IMR-90 (cell line): Measurements from ENCODE around the gene RAP2B. TPM values are rescaled to one million over a fixed set of nuclear protein-coding genes. Genes with fewer than 3 reads are reported as not detected.

Experiments used
- ATAC-seq: fragments of 200-7000 bp; cut with Tn5 transposase; 2 replicates; pipeline ENCODE4 v1.9.1; 2020; ENCODE audit warnings: low read depth, mild to moderate bottlenecking, moderate library complexity
- BruUV-seq: library from RNA; stranded (reverse); fragments of 400-500 nt; replicated peaks from 2 replicates; lab custom pipeline; 2021; lab: Mats Ljungman, UMichigan
- CTCF ChIA-PET: fragments of 300-600 bp; formaldehyde crosslinking; extraction: SDS; loops from one replicate; lab custom pipeline; 2021; ENCODE audit warnings: antibody characterized with exemption; lab: Yijun Ruan, JAX
- POLR2A ChIA-PET: fragments of 300-600 bp; sonication (Branson Sonifier 250); formaldehyde crosslinking; loops from one replicate; lab custom pipeline; 2022; ENCODE audit warnings: antibody characterized with exemption; ENCODE audit not compliant: unreplicated experiment; lab: Charles Lee
- DNase-seq: peaks from one replicate; pipeline ENCODE4 v3.0.0; 2013
- H2AFZ ChIP-seq: replicated peaks from 2 replicates; pipeline ENCODE3; 2013; ENCODE audit warnings: low read length, mild to moderate bottlenecking; ENCODE audit not compliant: poor library complexity
- H2AK5ac ChIP-seq: 2 replicates; pipeline ENCODE4 v1.6.1; 2013; ENCODE audit warnings: low read depth, low read length, inconsistent platforms
- H2AK9ac ChIP-seq: replicated peaks from 2 replicates; pipeline ENCODE3; 2013; ENCODE audit warnings: mild to moderate bottlenecking, low read depth, low read length, moderate library complexity; ENCODE audit not compliant: poor library complexity
- H2BK120ac ChIP-seq: 2 replicates; pipeline ENCODE4 v1.6.1; 2013; ENCODE audit warnings: low read depth, low read length, inconsistent platforms
- H2BK15ac ChIP-seq: 3 replicates; pipeline ENCODE4 v1.6.1; 2013; ENCODE audit warnings: low read depth, low read length, inconsistent platforms
- H2BK20ac ChIP-seq: 2 replicates; pipeline ENCODE4 v1.6.1; 2013; ENCODE audit warnings: low read depth, mild to moderate bottlenecking, inconsistent platforms, low read length, moderate library complexity
- H2BK5ac ChIP-seq: 2 replicates; pipeline ENCODE4 v1.6.1; 2013; ENCODE audit warnings: mild to moderate bottlenecking, low read depth, low read length, inconsistent platforms; ENCODE audit not compliant: poor library complexity, severe bottlenecking
- H3K14ac ChIP-seq: replicated peaks from 2 replicates; pipeline ENCODE4 v1.6.1; 2013; ENCODE audit warnings: low read depth, low read length, inconsistent platforms
- H3K18ac ChIP-seq: 2 replicates; pipeline ENCODE4 v1.6.1; 2013; ENCODE audit warnings: low read depth, low read length, control low read depth
- H3K23ac ChIP-seq: 2 replicates; pipeline ENCODE4 v1.6.1; 2013; ENCODE audit warnings: low read depth, low read length, inconsistent platforms
- H3K27ac ChIP-seq: 2 replicates; pipeline ENCODE4 v1.5.1; 2013; ENCODE audit warnings: mild to moderate bottlenecking, control low read depth, low read length; ENCODE audit not compliant: insufficient read depth
- H3K27me3 ChIP-seq: 2 replicates; pipeline ENCODE4 v1.6.1; 2013; ENCODE audit warnings: low read length; ENCODE audit not compliant: control insufficient read depth, insufficient read depth
- H3K36me3 ChIP-seq: 2 replicates; pipeline ENCODE4 v1.6.1; 2013; ENCODE audit warnings: low read length, mixed read lengths; ENCODE audit not compliant: control insufficient read depth, insufficient read depth
- H3K4ac ChIP-seq: 2 replicates; pipeline ENCODE4 v1.6.1; 2013; ENCODE audit warnings: low read depth, low read length, inconsistent platforms
- H3K4me1 ChIP-seq: 2 replicates; pipeline ENCODE4 v1.6.1; 2013; ENCODE audit warnings: low read length, mixed read lengths; ENCODE audit not compliant: control insufficient read depth, insufficient read depth
- H3K4me2 ChIP-seq: 2 replicates; pipeline ENCODE4 v1.6.1; 2013; ENCODE audit warnings: low read depth, mild to moderate bottlenecking, control low read depth, low read length, moderate library complexity
- H3K4me3 ChIP-seq: 2 replicates; pipeline ENCODE4 v1.5.1; 2013; ENCODE audit warnings: low read depth, mild to moderate bottlenecking, control low read depth, low read length, moderate library complexity; ENCODE audit not compliant: insufficient read depth
- H3K56ac ChIP-seq: 2 replicates; pipeline ENCODE4 v1.6.1; 2013; ENCODE audit warnings: low read length, inconsistent platforms; ENCODE audit not compliant: insufficient read depth; ENCODE audit errors: extremely low read depth
- H3K79me1 ChIP-seq, 2 experiments: 2 replicates each; pipeline ENCODE4 v1.6.1; 2013; ENCODE audit warnings: low read length in 2 of 2, inconsistent platforms in 1 of 2, low read depth in 1 of 2
- H3K9ac ChIP-seq: 2 replicates; pipeline ENCODE4 v1.6.1; 2013; ENCODE audit warnings: low read depth, low read length, control low read depth
- H3K9me1 ChIP-seq: 2 replicates; pipeline ENCODE4 v1.6.1; 2013; ENCODE audit warnings: low read length, inconsistent platforms; ENCODE audit not compliant: insufficient read depth
- H3K9me3 ChIP-seq: 2 replicates; pipeline ENCODE4 v1.6.1; 2013; ENCODE audit warnings: low read length; ENCODE audit not compliant: control insufficient read depth, insufficient read depth
- H4K20me1 ChIP-seq: 2 replicates; pipeline ENCODE4 v1.6.1; 2013; ENCODE audit warnings: low read length, inconsistent platforms; ENCODE audit not compliant: insufficient read depth
- H4K5ac ChIP-seq: 2 replicates; pipeline ENCODE4 v1.6.1; 2013; ENCODE audit warnings: mild to moderate bottlenecking, low read depth, low read length, control low read depth
- H4K8ac ChIP-seq, 2 experiments: 2 replicates each; pipeline ENCODE4 v1.6.1; 2013; ENCODE audit warnings: low read depth in 2 of 2, low read length in 2 of 2, control low read depth in 1 of 2, inconsistent platforms in 1 of 2
- H4K91ac ChIP-seq: 2 replicates; pipeline ENCODE4 v1.6.1; 2013; ENCODE audit warnings: low read depth, low read length, inconsistent platforms; ENCODE audit not compliant: insufficient read depth
- MAZ ChIP-seq: IDR thresholded peaks from 2 replicates; pipeline ENCODE4 v1.6.1; 2012; ENCODE audit warnings: low read depth, mild to moderate bottlenecking, low read length, improper control_type of control experiment, moderate library complexity, borderline replicate concordance
- POLR2A ChIP-seq: IDR thresholded peaks from 2 replicates; pipeline ENCODE4 v1.6.1; 2012; ENCODE audit warnings: mild to moderate bottlenecking, low read depth, low read length
- RFX5 ChIP-seq: IDR thresholded peaks from 2 replicates; pipeline ENCODE4 v1.8.0; 2012; ENCODE audit warnings: low read depth, mild to moderate bottlenecking, low read length, moderate library complexity
- SMC3 ChIP-seq: fragments of 150-350 bp; IDR thresholded peaks from 2 replicates; pipeline ENCODE4 v1.6.1; 2016; ENCODE audit warnings: low read depth, mild to moderate bottlenecking, antibody characterized with exemption, low read length, moderate library complexity
- WGBS, 2 experiments: methylation state at CpG; one replicate each; pipeline versions ENCODE4 v1.1.5 to v1.1.7; 2013; ENCODE audit warnings: missing lambda C conversion rate in 2 of 2; ENCODE audit not compliant: insufficient read length in 1 of 2; ENCODE audit errors: extremely low coverage in 2 of 2; 5-methylcytosine and 5-hydroxymethylcytosine counted together
- dilution Hi-C: fragments of 300-500 bp; cut with HindIII; formaldehyde crosslinking; loops from one replicate; pipeline ENCODE4 v1.14.3; 2018; ENCODE audit warnings: low sequenced_read_pairs; ENCODE audit not compliant: unreplicated experiment
- in situ Hi-C: fragments of 300-500 bp; cut with MboI; formaldehyde crosslinking; loops from 3 replicates; pipeline ENCODE4 v1.14.3; 2019; ENCODE audit warnings: low sequenced_read_pairs, inconsistent platforms, mixed read lengths
- intact Hi-C: fragments of 100-400 bp; cut with micrococcal nuclease; formaldehyde crosslinking; loops from 2 replicates; pipeline ENCODE4 v1.10.0; 2022
- polyA plus RNA-seq, 3 experiments: library from polyadenylated mRNA; depleted of rRNA; stranded (reverse); fragments of >200 nt; gene quantifications; 2 replicates each; pipeline ENCODE4 v1.2.3, GENCODE V29; 2012; ENCODE audit warnings: low replicate concordance in 1 of 3
- total RNA-seq: library from RNA; depleted of rRNA; stranded (reverse); fragments of >200 nt; gene quantifications from 2 replicates; pipeline ENCODE4 v1.2.3, GENCODE V29; 2012
- TF ChIP-seq, protein P1 (sequence below): fragments of 150-350 bp; IDR thresholded peaks from 2 replicates; pipeline ENCODE4 v1.6.1; 2017; ENCODE audit warnings: mild to moderate bottlenecking, antibody characterized with exemption, low read length, low read depth
- TF ChIP-seq, protein P2 (sequence below): fragments of 150-350 bp; IDR thresholded peaks from 2 replicates; pipeline ENCODE4 v1.6.1; 2016; ENCODE audit warnings: low read depth, mild to moderate bottlenecking, low read length, moderate library complexity, borderline replicate concordance
- TF ChIP-seq, protein P3 (sequence below): conservative IDR thresholded peaks from 2 replicates; pipeline ENCODE4 v1.5.1; 2012; ENCODE audit warnings: mild to moderate bottlenecking, low read depth, low read length, improper control_type of control experiment

The RAP2B gene
- total and polyA plus RNA-seq, 2 of the 4 experiments (the other 2 are of a cell fraction) = 6.6 to 12.4 TPM

DNA sequence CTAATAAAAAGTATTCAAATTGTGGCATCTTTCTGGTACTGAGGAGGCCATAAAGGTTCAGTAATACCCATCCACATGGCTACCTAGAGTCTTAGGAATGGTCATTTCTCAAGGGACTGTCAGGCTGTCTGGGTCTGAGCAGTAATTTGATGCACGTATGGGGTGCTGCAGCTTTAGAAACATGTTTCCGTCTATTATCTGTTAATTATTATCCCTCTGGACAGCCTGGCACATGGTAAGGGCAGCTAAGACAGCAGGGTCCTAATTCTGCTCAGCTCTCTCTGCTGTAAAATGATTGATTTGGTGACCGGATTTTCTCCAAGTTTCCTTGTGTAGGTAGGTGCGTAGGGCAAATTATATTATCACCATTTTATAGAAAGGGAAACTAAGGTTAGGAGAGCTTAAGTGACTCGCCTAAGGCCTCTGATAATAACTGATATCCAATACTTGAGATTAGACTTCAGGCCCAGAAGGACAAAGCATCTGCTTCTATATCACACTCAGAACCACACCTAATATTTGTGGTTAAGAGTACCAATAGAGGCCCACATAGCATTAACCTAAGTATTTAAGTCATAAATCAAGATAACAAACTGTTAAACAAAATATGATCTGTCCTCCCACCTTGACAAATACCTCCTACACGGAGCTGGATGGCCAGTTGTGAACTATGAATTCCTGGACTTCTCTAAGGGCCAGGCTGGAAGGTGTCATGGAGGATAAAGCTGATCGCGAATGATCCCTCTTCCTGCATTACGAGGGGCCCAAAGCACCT lies 2.9 kb upstream of the RAP2B start:
- peak overlapping the region; percentile 27 to 91; a peak in 2 of 4 replicates for H4K8ac ChIP-seq
- BruUV-seq = no TSS peak
- H3K23ac ChIP-seq = peak overlapping the region; percentile 25; the same call in 1 of the 2 replicates
- H3K14ac ChIP-seq = no peak overlapping the region
- no peak overlapping the region for H3K27ac ChIP-seq
- H2BK20ac ChIP-seq = peak overlapping the region; percentile 47
- peak overlapping the region; percentile 16; the same call in 2 of the 3 replicates for H2BK15ac ChIP-seq
- POLR2A ChIA-PET = no interaction called here
- ATAC-seq (no peak), DNase-seq (no peak)
- peak overlapping the region; percentile 88 for H4K91ac ChIP-seq
- H3K4me1 ChIP-seq = peaks cover 4% of the 10 kb centered on the region; the same call in 1 of the 2 replicates
- intact Hi-C loops (no loop called here), dilution Hi-C loops (no loop called here), in situ Hi-C loops (loop anchor here (5.0 to 25.0 kb wide), 2 partner anchors 112 to 603 kb away; no protein-coding TSS in a partner anchor)
- H3K27me3 ChIP-seq = no peaks in the 10 kb centered on the region
- H3K56ac ChIP-seq = no peak overlapping the region
- CTCF ChIA-PET = interaction anchor here (1.7 kb wide), 1 partner anchor 116 kb away, joined by 7 read pairs; no protein-coding TSS in a partner anchor
- H3K9me1 ChIP-seq = peaks cover 5% of the 10 kb centered on the region; the same call in 1 of the 2 replicates
- H2BK5ac ChIP-seq = peak overlapping the region; percentile 99
- WGBS, 2 experiments = no CpG with 5 or more reads among the region's 9 CpGs
- no peaks in the 10 kb centered on the region for H3K9me3 ChIP-seq
- peak overlapping the region; percentile 28 for H2AFZ ChIP-seq
- peak overlapping the region; percentile 33 for H2AK9ac ChIP-seq
- H3K4me3 ChIP-seq = no peak overlapping the region
- no peak overlapping the region for H3K18ac ChIP-seq
- H3K9ac ChIP-seq = no peak overlapping the region
- peaks cover 16% of the 10 kb centered on the region for H4K20me1 ChIP-seq
- H2AK5ac ChIP-seq = peak overlapping the region; percentile 52
- peak overlapping the region; percentile 96 for H3K4ac ChIP-seq
- H4K5ac ChIP-seq = peak overlapping the region; percentile 76
- H3K4me2 ChIP-seq = no peak overlapping the region
- peak overlapping the region; percentile 93 for H2BK120ac ChIP-seq
- no peaks in the 10 kb centered on the region for H3K79me1 ChIP-seq
- no peak for TF ChIP-seq POLR2A
- TF ChIP-seq, protein P1, sequence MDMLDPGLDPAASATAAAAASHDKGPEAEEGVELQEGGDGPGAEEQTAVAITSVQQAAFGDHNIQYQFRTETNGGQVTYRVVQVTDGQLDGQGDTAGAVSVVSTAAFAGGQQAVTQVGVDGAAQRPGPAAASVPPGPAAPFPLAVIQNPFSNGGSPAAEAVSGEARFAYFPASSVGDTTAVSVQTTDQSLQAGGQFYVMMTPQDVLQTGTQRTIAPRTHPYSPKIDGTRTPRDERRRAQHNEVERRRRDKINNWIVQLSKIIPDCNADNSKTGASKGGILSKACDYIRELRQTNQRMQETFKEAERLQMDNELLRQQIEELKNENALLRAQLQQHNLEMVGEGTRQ = no peak
- TF ChIP-seq SMC3 = no peak
- no peak for TF ChIP-seq RFX5
- TF ChIP-seq, protein P2, sequence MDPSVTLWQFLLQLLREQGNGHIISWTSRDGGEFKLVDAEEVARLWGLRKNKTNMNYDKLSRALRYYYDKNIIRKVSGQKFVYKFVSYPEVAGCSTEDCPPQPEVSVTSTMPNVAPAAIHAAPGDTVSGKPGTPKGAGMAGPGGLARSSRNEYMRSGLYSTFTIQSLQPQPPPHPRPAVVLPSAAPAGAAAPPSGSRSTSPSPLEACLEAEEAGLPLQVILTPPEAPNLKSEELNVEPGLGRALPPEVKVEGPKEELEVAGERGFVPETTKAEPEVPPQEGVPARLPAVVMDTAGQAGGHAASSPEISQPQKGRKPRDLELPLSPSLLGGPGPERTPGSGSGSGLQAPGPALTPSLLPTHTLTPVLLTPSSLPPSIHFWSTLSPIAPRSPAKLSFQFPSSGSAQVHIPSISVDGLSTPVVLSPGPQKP = no peak
- TF ChIP-seq, protein P3, sequence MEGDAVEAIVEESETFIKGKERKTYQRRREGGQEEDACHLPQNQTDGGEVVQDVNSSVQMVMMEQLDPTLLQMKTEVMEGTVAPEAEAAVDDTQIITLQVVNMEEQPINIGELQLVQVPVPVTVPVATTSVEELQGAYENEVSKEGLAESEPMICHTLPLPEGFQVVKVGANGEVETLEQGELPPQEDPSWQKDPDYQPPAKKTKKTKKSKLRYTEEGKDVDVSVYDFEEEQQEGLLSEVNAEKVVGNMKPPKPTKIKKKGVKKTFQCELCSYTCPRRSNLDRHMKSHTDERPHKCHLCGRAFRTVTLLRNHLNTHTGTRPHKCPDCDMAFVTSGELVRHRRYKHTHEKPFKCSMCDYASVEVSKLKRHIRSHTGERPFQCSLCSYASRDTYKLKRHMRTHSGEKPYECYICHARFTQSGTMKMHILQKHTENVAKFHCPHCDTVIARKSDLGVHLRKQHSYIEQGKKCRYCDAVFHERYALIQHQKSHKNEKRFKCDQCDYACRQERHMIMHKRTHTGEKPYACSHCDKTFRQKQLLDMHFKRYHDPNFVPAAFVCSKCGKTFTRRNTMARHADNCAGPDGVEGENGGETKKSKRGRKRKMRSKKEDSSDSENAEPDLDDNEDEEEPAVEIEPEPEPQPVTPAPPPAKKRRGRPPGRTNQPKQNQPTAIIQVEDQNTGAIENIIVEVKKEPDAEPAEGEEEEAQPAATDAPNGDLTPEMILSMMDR = no peak
- TF ChIP-seq MAZ = no peak
- no peaks in the 10 kb centered on the region for H3K36me3 ChIP-seq
